Measurements from ENCODE around the gene GSTM4.

DNA sequence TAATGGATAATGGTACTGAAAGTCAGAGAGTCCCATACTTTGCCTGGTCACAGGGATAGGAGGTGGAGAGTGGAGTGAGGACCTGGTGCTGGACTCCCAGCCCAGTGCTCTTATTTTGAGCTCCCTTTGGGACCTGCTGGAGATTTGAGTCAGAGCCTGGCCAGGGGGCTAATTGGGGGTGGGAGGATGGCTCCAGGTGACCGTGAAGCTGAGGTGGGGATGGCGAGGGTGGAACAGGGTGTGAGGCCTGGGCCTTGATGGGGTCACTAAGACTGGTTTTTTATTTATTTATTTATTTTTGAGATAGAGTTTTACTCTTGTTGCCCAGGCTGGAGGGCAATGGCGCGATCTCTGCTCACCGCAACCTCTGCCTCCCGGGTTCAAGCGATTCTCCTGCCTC lies 18.5 kb upstream of the GSTM4 start:
- TF ChIP-seq, protein P1, sequence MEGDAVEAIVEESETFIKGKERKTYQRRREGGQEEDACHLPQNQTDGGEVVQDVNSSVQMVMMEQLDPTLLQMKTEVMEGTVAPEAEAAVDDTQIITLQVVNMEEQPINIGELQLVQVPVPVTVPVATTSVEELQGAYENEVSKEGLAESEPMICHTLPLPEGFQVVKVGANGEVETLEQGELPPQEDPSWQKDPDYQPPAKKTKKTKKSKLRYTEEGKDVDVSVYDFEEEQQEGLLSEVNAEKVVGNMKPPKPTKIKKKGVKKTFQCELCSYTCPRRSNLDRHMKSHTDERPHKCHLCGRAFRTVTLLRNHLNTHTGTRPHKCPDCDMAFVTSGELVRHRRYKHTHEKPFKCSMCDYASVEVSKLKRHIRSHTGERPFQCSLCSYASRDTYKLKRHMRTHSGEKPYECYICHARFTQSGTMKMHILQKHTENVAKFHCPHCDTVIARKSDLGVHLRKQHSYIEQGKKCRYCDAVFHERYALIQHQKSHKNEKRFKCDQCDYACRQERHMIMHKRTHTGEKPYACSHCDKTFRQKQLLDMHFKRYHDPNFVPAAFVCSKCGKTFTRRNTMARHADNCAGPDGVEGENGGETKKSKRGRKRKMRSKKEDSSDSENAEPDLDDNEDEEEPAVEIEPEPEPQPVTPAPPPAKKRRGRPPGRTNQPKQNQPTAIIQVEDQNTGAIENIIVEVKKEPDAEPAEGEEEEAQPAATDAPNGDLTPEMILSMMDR (IDR thresholded peaks at IDR 0.05), result no peak
- TF ChIP-seq ZFX (IDR thresholded peaks at IDR 0.05; ENCODE audit: borderline replicate concordance), result no peak

Data from 22Rv1 (cell line).